GM12873 (cell line): ENCODE results near the gene COL5A1.

Experiments used
- CTCF ChIP-seq: IDR thresholded peaks from 2 replicates; pipeline ENCODE4 v1.5.1; 2012; ENCODE audit warnings: low read depth, mild to moderate bottlenecking, moderate library complexity, low read length, control low read depth; ENCODE audit not compliant: insufficient read depth; ENCODE audit errors: missing control alignments

The COL5A1 gene

GRCh38 chr9:134679616-134680392, 38.2 kb downstream of the COL5A1 start:
- TF ChIP-seq CTCF, result no peak

GRCh38 chr9:134680393-134681060, 38.9 kb downstream of the COL5A1 start:
- no peak for TF ChIP-seq CTCF

- TF ChIP-seq CTCF, result no peak
Measured at GRCh38 chr9:134681061-134681661, 39.6 kb downstream of the COL5A1 start.

GRCh38 chr9:134682026-134682425, 40.4 kb downstream of the COL5A1 start:
- TF ChIP-seq CTCF, result no peak

GRCh38 chr9:134682651-134683364, 41.2 kb downstream of the COL5A1 start:
- TF ChIP-seq CTCF, result no peak

- TF ChIP-seq CTCF, result no peak
Measured at GRCh38 chr9:134683714-134684374, 42.2 kb downstream of the COL5A1 start.

- no peak for TF ChIP-seq CTCF
Measured at GRCh38 chr9:134684375-134684723, 42.7 kb downstream of the COL5A1 start.
